ENCODE results near the gene ST8SIA1.

DNA sequence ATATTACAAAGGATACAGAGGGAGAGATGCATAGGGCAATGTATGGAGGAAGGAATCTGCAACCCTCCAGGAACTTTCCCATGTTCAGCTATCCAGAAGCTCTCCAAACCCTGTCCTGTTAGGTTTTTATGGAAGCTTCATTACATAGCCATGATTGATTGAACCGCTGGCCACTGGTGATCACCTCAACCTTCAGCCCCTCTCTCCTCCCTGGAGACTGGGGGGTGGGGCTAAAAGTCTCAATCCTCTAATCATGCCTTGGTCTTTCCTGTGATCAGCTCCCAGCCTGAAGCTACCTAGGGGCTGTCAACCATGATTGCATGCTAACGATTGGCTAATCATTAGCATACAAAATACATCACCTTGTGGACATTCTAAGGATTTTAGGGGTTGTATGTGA lies 123.4 kb downstream of the ST8SIA1 start:
- TF ChIP-seq POLR2A (IDR thresholded peaks at IDR 0.05) (no peak), EP300 (IDR thresholded peaks at IDR 0.05) (no peak)
- TF ChIP-seq, protein P1, sequence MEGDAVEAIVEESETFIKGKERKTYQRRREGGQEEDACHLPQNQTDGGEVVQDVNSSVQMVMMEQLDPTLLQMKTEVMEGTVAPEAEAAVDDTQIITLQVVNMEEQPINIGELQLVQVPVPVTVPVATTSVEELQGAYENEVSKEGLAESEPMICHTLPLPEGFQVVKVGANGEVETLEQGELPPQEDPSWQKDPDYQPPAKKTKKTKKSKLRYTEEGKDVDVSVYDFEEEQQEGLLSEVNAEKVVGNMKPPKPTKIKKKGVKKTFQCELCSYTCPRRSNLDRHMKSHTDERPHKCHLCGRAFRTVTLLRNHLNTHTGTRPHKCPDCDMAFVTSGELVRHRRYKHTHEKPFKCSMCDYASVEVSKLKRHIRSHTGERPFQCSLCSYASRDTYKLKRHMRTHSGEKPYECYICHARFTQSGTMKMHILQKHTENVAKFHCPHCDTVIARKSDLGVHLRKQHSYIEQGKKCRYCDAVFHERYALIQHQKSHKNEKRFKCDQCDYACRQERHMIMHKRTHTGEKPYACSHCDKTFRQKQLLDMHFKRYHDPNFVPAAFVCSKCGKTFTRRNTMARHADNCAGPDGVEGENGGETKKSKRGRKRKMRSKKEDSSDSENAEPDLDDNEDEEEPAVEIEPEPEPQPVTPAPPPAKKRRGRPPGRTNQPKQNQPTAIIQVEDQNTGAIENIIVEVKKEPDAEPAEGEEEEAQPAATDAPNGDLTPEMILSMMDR (IDR thresholded peaks at IDR 0.05) = no peak

All from ovary (tissue), 3 donors.